BJ (cell line): ENCODE results near the gene RFTN1. TPM values are rescaled to one million over a fixed set of nuclear protein-coding genes. Genes with fewer than 3 reads are reported as not detected.

ENCODE experiments used
- CTCF ChIA-PET: fragments of 350-600 bp; formaldehyde crosslinking; extraction: SDS; loops from one replicate; lab custom pipeline; 2021; ENCODE audit warnings: antibody characterized with exemption, inconsistent platforms; lab: Yijun Ruan, JAX
- POLR2A ChIA-PET: fragments of 300-600 bp; sonication (Branson Sonifier 250); formaldehyde crosslinking; extraction: SDS; loops from one replicate; lab custom pipeline; 2021; ENCODE audit warnings: antibody characterized with exemption; lab: Charles Lee
- DNase-seq: peaks from one replicate; pipeline ENCODE4 v3.0.0-alpha.2; 2011; ENCODE audit warnings: low read depth
- H3K27me3 ChIP-seq: 2 replicates; pipeline ENCODE4 v1.6.0; 2011; ENCODE audit warnings: low read length; ENCODE audit not compliant: control insufficient read depth, insufficient read depth
- H3K36me3 ChIP-seq: 2 replicates; pipeline ENCODE4 v1.5.1; 2011; ENCODE audit warnings: low read length; ENCODE audit not compliant: control insufficient read depth, insufficient read depth
- H3K4me3 ChIP-seq: 2 replicates; pipeline ENCODE4 v1.5.1; 2011; ENCODE audit warnings: low read depth, mild to moderate bottlenecking, control low read depth, low read length
- CTCF ChIP-seq: IDR thresholded peaks from 2 replicates; pipeline ENCODE4 v1.5.1; 2011; ENCODE audit warnings: low read depth, mild to moderate bottlenecking, control low read depth, inconsistent platforms, low read length, moderate library complexity; ENCODE audit not compliant: insufficient read depth
- polyA plus RNA-seq: library from polyadenylated mRNA; depleted of rRNA; stranded (reverse); fragments of >200 nt; gene quantifications from 2 replicates; pipeline ENCODE4 v1.2.3, GENCODE V29; 2011

RFTN1 gene
- polyA plus RNA-seq, 1 experiment = 49.0 TPM

- Histone ChIP-seq H3K4me3 (no peak overlapping the region), H3K36me3 (peaks cover 6% of the 10 kb centered on the region), H3K27me3 (no peaks in the 10 kb centered on the region)
- no peak for TF ChIP-seq CTCF
- DNase-seq = no peak
- POLR2A ChIA-PET = no interaction called here
- CTCF ChIA-PET = interaction anchor here (2.0 kb wide), 1 partner anchor 11 kb away, joined by 4 read pairs; no protein-coding TSS in a partner anchor
These were observed 161.1 kb downstream of the RFTN1 start for GRCh38 chr3:16352428-16352827.

- CTCF ChIA-PET = interaction anchor here (0.7 kb wide), 1 partner anchor 60 kb away, joined by 3 read pairs; no protein-coding TSS in a partner anchor
- no peak for DNase-seq
These were observed 162.7 kb downstream of the RFTN1 start for GRCh38 chr3:16350597-16351318.

GRCh38 chr3:16349986-16350596, 163.4 kb downstream of the RFTN1 start:
- POLR2A ChIA-PET = interaction anchor here (0.6 kb wide), 1 partner anchor 88 kb away, joined by 4 read pairs; no protein-coding TSS in a partner anchor
- Histone ChIP-seq H3K4me3 (no peak overlapping the region), H3K36me3 (peaks cover 2% of the 10 kb centered on the region), H3K27me3 (no peaks in the 10 kb centered on the region)
- TF ChIP-seq CTCF = no peak
- peak; percentile 63 for DNase-seq
- CTCF ChIA-PET = interaction anchor here (0.7 kb wide), 1 partner anchor 60 kb away, joined by 3 read pairs; no protein-coding TSS in a partner anchor

More at GRCh38 chr3:16350597-16351318, 162.7 kb downstream of the RFTN1 start:
- Histone ChIP-seq H3K27me3 (no peaks in the 10 kb centered on the region), H3K36me3 (peaks cover 2% of the 10 kb centered on the region), H3K4me3 (no peak overlapping the region)
- POLR2A ChIA-PET = no interaction called here
- no peak for TF ChIP-seq CTCF

GRCh38 chr3:16347548-16347947, 166.0 kb downstream of the RFTN1 start:
- TF ChIP-seq CTCF = no peak
- CTCF ChIA-PET = no interaction called here
- Histone ChIP-seq H3K27me3 (no peaks in the 10 kb centered on the region), H3K4me3 (no peak overlapping the region), H3K36me3 (peaks cover 2% of the 10 kb centered on the region)
- DNase-seq = no peak
- POLR2A ChIA-PET = no interaction called here

GRCh38 chr3:16346413-16347081, 167.0 kb downstream of the RFTN1 start:
- no peaks in the 10 kb centered on the region for H3K27me3 ChIP-seq
- ChIA-PET POLR2A (no interaction called here), CTCF (interaction anchor here (1.0 kb wide), 1 partner anchor 11 kb away, joined by 3 read pairs; no protein-coding TSS in a partner anchor)
- DNase-seq = no peak
- no peak overlapping the region for H3K4me3 ChIP-seq
- peaks cover 2% of the 10 kb centered on the region for H3K36me3 ChIP-seq
- TF ChIP-seq CTCF = no peak
